ENCODE data around the gene C10orf105.
A peak's percentile ranks its signal among the peaks of the same experiment; 100 is the strongest.

The C10orf105 gene

GRCh38 chr10:71752391-71753090 lies 33.0 kb upstream of the C10orf105 start:
- DNase-seq (ENCODE audit: insufficient read length, low spot score) (no peak), FAIRE-seq (no peak)

GRCh38 chr10:71751515-71752224 lies 32.1 kb upstream of the C10orf105 start:
- DNase-seq (ENCODE audit: insufficient read length, low spot score) (no peak), FAIRE-seq (no peak)

- FAIRE-seq = no peak
- no peak for DNase-seq (ENCODE audit: insufficient read length, low spot score)
Observed at GRCh38 chr10:71750986-71751385, 31.4 kb upstream of the C10orf105 start.

GRCh38 chr10:71750124-71750841 lies 30.7 kb upstream of the C10orf105 start:
- no peak for FAIRE-seq
- no peak for DNase-seq (ENCODE audit: insufficient read length, low spot score)

GRCh38 chr10:71749396-71749795 lies 29.8 kb upstream of the C10orf105 start:
- FAIRE-seq = no peak
- DNase-seq (ENCODE audit: insufficient read length, low spot score) = no peak

GRCh38 chr10:71748671-71749191 lies 29.2 kb upstream of the C10orf105 start:
- DNase-seq (ENCODE audit: insufficient read length, low spot score) (peak; percentile 59), FAIRE-seq (peak; percentile 80)

GRCh38 chr10:71747551-71748523 lies 28.3 kb upstream of the C10orf105 start:
- peak; percentile 74 for FAIRE-seq
- peak; percentile 56 for DNase-seq (ENCODE audit: insufficient read length, low spot score)

GRCh38 chr10:71747039-71747531 lies 27.5 kb upstream of the C10orf105 start:
- FAIRE-seq (no peak), DNase-seq (ENCODE audit: insufficient read length, low spot score) (no peak)

GRCh38 chr10:71746344-71747037 lies 26.9 kb upstream of the C10orf105 start:
- DNase-seq (ENCODE audit: insufficient read length, low spot score) (no peak), FAIRE-seq (no peak)

- no peak for DNase-seq (ENCODE audit: insufficient read length, low spot score)
- no peak for FAIRE-seq
Observed at GRCh38 chr10:71745664-71746250, 26.2 kb upstream of the C10orf105 start.

GRCh38 chr10:71744897-71745663 lies 25.5 kb upstream of the C10orf105 start:
- FAIRE-seq (no peak), DNase-seq (ENCODE audit: insufficient read length, low spot score) (no peak)

GRCh38 chr10:71743866-71744265 lies 24.3 kb upstream of the C10orf105 start:
- FAIRE-seq (no peak), DNase-seq (ENCODE audit: insufficient read length, low spot score) (no peak)

GRCh38 chr10:71743089-71743838 lies 23.7 kb upstream of the C10orf105 start:
- FAIRE-seq (no peak), DNase-seq (ENCODE audit: insufficient read length, low spot score) (no peak)

GRCh38 chr10:71742301-71743088 lies 22.9 kb upstream of the C10orf105 start:
- FAIRE-seq (no peak), DNase-seq (ENCODE audit: insufficient read length, low spot score) (no peak)

GRCh38 chr10:71741671-71742070 lies 22.1 kb upstream of the C10orf105 start:
- FAIRE-seq = no peak
- DNase-seq (ENCODE audit: insufficient read length, low spot score) = no peak

GRCh38 chr10:71741029-71741428 lies 21.5 kb upstream of the C10orf105 start:
- FAIRE-seq = no peak

More at GRCh38 chr10:71741029-71741428, 21.5 kb upstream of the C10orf105 start:
- no peak for DNase-seq (ENCODE audit: insufficient read length, low spot score)
